Suppressor macrophage (primary cell): Measurements from ENCODE around the gene RPL22.
A peak's percentile ranks its signal among the peaks of the same experiment; 100 is the strongest.

ENCODE experiments used
- DNase-seq, 4 experiments: peaks; one replicate each; pipeline ENCODE4 v3.0.0-alpha.2; 2020 to 2022

Gene RPL22

DNA sequence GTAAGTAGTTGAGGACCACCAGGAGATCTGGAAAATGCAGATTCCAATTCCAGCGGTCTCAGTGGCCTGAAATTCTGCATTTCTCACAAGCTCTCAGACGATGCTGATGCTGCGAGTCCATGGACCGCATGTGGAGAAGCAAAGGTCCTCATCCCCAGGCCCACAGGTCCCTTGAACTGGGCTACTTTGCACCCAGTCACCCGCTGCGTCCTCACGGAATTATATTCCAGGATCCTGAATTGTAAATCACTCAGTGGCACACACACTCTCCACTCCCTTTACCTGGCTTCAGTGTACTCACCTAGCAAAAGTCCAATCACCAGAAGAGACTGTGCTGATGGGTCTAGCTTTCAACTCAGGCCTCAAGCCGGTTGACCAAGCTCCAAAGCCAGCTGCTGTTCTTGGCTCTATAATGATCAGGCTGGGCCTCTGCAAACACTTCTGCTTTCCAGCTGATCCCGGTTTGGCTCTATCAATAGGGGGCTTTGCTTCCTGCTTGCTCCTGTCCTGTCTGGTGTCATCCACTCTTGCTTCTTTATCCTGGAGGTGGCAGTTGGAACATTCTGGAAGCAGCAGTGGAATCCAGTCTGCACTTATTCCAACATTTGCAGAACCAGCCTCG lies 904 bp upstream of the RPL22 start:
- DNase-seq: no peak

- DNase-seq: peak in 3 of 4 experiments; percentile 26 to 52 (median 40)
Measured at GRCh38 chr1:6198646-6199297, 623 bp downstream of the RPL22 start.

GRCh38 chr1:6197746-6198427 lies 1.5 kb downstream of the RPL22 start:
- DNase-seq: no peak

- DNase-seq: no peak
Measured at GRCh38 chr1:6191968-6192367, 7.4 kb downstream of the RPL22 start.

DNA sequence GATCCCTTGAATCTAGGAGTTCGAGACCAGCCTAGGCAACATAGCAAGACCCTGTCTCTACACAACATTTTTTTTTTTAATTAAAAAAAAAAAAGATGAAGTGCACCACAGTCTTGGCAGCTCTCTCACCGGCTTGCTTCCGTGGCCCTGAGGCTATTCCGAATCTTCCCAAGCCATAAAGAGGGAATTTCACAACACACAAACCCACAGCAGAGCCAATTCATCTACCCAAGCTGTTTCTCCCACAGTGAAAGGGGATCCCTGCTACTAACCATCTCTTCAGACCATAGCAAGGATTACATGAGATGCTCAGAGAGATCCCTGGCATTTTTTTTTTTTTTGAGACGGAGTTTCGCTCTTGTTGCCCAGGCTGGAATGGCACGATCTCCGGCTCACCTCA lies 10.9 kb downstream of the RPL22 start:
- DNase-seq: no peak

DNA sequence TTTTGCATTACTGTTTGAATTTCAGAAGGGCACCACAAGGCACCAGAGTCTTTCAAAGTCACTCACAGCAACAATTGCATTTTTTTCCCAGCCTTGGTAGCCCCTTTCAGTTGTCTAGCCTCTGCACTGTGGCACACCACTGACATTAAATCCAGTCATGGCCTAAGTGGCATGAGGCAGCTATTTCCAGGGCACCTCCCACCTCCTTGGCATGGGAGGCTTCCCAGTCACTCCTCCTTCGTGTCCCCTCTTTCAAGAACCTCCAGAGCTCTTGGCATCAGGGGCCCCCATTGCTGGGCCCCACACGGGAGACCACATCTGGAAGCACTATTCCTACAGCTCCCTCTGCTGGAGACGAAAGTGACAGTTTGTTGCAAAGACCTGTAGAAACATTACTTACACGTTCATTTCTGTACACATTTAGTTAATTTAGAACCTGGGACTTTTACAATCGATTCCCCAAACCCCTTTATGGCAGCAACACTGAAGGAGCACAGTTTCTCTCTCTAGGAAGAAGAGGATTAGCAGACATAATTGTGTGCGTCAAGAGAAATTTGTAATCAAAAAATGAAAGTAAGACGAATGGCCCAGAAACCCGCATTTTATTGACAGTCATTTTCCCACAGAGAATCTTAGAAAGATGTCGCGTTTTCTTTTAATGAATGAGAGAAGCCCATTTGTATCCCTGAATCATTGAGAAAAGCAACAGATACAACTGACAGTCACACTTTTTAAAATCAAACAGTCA lies 13.6 kb downstream of the RPL22 start:
- peak; percentile 19 to 46 (median 42) for DNase-seq

DNA sequence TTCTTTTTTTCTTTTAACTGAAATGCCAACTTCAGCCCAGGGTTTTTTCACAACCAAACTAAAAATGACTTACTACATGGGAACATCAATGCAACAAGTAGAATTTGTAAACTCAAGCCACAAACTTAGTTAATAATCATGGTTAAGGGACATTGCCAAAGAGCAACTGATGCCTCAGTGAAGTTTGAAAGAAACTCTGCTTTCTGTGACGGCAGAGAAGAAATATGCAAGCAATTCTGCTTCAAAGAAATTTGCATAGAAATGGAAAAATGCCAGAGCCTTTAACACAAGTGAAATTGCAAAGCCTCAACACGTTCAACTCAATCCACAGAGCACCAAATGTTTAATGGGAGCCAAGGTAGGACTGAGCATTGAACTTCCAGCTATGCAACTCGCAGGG lies 14.2 kb downstream of the RPL22 start:
- DNase-seq: no peak

DNA sequence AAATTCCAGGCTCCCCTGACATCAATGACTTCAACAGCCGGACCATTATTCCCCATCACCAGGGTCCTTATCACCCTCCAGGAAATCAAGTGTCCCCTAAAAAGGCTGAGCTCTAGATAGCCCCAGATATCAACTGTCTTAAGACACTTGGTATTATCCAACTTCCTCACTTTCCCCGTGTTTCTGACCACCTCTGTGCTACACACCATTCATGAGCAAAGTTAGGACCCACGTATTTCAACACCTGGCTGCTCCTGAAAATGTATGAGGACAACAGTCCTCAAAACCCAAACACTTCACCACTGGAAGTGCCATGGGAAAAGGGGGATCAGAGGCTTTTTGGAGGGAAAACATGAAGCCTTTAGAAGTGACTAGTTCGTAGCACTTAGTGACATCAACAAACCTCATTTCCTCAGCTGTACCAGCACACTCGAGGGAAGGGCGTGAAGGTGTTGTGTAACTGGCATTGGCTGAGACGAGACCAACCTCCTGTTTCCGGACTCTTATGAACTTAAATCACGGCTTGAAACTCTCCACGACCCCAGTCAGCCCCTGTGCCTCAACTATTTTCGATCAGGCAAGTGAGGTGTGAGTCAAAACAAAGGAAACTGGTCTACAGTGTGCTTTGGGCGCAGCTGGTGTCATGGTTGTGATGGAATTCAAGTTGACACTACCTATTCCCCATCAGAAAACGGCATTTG lies 15.2 kb downstream of the RPL22 start:
- no peak for DNase-seq

DNA sequence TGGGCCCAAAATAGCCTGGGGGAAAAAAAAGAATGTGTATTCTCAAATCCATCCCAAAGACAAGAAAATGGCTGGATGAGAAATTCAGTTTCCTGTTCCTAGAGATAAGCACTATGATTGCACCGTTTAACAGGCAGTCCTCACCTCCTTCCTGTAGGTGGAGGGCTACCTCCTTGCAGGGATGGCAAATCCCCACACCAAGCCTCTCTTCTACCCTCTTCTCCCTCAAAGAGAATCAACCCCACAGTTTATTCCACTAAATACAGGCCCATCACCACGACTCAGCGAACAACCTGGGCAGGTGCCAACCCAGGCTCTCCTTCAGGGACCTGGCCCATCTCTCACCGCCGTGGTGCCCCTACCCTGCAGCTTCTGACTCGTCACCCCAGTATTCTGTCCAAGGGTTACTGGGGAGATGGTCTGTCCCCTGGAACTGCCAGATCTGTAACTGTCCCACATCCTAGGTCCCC lies 15.8 kb downstream of the RPL22 start:
- DNase-seq: no peak

DNA sequence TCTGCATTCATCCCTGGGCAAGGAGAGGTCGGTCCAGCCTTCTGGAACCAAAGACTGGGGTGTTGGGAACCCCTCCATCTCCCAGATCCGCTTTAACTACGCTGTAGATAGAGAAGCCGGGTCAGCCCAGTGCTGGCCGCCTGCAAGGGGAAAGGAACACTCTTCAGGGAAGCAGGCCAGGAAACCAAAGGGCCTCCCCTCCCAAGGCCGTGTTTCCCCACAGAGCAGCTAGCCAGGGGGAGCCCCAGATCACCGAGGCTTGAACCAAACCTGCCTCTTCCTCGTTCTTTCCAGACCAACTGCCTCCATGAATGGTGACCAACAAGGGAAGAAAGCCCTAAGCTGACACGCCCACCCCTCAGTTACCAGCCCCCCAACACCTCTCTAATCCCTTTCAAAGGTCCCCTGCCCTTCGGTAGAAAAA lies 18.0 kb downstream of the RPL22 start:
- peak in 1 of 4 experiments; percentile 9 for DNase-seq

DNA sequence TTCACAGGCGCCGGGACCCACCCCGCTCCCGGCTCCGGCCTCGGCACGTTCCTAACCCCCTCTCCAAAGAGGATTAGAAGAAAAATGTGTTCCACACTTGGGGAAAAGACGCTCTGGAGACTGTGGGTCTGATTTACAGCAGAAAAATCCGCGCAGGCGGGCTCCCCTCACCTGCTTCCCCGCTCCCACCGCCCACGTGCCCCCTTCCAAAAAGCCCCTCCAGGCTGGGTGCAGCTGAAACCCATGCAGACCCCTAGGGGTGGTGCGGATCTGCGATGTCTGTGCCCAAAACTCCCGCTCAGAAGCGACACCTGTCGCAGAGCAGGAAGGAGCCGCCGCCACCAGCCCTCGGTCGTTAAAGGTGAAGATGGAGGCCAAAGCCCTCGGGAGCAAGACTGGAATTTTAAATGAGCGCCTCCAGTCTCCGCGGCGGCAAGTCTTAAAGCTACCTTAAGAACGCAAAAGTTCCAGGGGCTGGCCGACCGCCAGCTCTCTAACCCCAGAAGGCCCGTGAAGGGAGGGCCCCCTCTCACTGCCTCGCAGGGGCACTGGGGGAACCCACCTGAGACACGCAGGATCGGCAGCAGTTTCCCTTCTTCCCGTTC lies 18.6 kb downstream of the RPL22 start:
- DNase-seq: no peak

- DNase-seq: peak in 1 of 4 experiments; percentile 10
Measured at GRCh38 chr1:6180268-6180706, 19.1 kb downstream of the RPL22 start, which contains the start of gene CHD5. CHD5 (minus strand) TSS chr1:6180321; CDS start chr1:6180023, 298 bp downstream.

GRCh38 chr1:6179564-6180175 lies 19.7 kb downstream of the RPL22 start:
- no peak for DNase-seq

DNA sequence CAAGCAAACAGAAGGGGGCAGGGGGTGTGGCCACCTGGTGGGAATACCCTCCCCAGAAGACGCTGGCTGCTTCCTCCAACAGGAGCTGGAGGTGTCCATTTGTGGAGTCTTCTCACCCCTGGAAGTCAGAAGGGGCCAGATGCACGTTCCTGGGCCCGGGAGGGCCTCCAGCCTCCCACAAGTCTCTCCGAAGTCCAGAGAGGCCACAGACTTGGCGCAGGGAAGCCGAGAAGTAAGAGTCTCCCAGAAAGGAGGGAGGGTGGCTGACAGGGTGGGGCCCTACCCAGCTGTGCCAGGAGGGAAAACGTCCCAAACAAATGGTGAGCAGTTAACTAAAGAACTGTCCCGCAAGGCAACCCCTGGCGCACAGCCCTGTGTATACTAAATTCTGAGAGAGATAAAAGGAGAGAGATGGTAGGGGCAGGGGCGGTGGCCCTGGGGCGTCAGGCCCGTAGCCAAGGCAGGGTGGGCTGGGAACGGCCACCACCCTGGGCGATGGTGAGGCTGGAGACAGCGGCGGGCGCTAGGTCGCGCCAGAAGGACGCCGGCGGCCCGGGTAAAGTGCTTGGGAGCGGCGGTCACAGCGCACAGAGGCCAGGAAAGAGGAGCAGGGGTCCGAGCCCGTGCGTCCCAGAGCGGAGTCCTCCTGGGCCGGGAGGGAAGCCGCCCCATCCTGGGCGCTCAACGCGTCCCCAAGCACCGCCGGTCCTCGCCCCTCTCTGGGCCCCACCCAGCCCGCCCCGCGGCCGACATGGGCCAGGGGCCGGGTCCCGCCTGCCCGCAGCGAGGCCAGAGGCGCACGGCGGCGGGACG lies 20.4 kb downstream of the RPL22 start:
- DNase-seq: no peak

- DNase-seq: no peak
Measured at GRCh38 chr1:6177681-6178380, 21.6 kb downstream of the RPL22 start.

GRCh38 chr1:6176779-6177178 lies 22.6 kb downstream of the RPL22 start:
- no peak for DNase-seq

GRCh38 chr1:6175411-6175828 lies 24.0 kb downstream of the RPL22 start:
- no peak for DNase-seq

GRCh38 chr1:6174621-6175410 lies 24.6 kb downstream of the RPL22 start:
- DNase-seq: no peak

DNA sequence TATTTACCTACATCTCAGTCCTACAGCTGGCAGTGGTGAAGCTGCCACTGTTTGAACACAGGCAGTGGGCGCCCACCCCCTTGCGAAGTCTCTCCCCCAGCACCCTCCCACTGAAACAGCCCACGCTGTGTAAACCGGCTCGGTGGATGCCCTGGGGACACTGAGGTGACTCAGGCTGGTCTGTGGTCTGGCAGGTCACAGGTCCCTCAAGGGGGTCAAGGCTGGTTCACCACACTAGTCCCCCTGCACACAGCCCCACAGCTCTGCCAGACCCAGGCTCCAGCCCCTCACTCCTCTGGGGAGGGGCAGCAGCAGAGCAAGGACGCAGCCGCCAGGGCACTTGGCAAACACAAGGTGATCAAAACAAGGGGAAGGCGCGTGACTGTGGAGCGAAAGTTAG lies 26.8 kb downstream of the RPL22 start:
- no peak for DNase-seq
